NCI-H526 treated with DMSO at 0.1 percent for 48 hours (cell line): ENCODE data around the gene GMPPA.
A peak's percentile ranks its signal among the peaks of the same experiment; 100 is the strongest.

Source experiments
- DNase-seq: peaks from one replicate; lab custom pipeline; 2025; lab: John Stamatoyannopoulos, UW

Gene GMPPA

GRCh38 chr2:219506153-219506801, 7.6 kb downstream of the GMPPA start:
- DNase-seq, result no peak

- no peak for DNase-seq
Measured at GRCh38 chr2:219506802-219507526, 8.3 kb downstream of the GMPPA start.

DNA sequence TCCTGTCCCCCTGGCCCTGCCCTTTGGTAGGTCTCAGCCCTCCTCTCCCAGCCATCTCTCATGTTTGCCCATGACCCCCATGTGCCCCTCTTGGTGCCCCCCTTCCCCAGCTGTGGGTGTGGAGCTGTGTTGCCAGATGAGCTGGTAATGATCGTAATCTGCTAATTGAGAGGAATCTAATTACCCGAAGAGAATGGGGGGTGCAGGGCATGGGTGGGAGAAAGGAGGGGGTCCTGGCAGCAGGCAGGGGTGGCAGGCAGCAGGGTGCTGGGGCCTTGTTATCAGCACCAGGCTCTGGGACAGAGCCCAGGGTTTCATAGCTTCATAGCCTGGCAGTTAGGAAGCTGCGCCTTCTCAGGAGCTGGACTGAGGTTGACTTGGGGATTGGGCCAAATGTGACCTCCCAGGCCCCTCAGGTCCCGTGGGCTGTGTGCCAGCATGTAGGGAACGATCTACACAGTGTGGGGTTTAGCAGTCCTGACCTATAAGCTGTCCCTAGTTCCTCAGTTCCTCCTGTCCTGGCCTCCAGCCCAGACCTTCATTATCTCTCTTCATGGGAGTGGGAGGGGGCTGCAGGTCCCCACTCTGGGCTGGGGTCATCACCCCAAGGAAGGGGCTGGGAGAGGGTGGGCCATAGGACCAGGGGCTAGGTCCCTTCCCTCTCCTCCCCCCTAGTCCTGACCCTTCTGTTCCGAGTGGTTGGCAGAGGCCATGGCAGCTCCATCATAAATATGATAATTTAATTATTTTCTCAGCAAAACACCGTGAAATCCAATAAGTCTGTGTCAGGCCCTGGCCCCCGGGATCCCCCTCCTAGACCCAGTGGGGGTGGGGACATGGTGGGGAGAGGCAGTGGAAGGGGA, 9.1 kb downstream of the GMPPA start:
- no peak for DNase-seq

GRCh38 chr2:219508444-219508734, 9.7 kb downstream of the GMPPA start:
- no peak for DNase-seq

GRCh38 chr2:219508971-219509779, 10.5 kb downstream of the GMPPA start:
- DNase-seq, result no peak

DNA sequence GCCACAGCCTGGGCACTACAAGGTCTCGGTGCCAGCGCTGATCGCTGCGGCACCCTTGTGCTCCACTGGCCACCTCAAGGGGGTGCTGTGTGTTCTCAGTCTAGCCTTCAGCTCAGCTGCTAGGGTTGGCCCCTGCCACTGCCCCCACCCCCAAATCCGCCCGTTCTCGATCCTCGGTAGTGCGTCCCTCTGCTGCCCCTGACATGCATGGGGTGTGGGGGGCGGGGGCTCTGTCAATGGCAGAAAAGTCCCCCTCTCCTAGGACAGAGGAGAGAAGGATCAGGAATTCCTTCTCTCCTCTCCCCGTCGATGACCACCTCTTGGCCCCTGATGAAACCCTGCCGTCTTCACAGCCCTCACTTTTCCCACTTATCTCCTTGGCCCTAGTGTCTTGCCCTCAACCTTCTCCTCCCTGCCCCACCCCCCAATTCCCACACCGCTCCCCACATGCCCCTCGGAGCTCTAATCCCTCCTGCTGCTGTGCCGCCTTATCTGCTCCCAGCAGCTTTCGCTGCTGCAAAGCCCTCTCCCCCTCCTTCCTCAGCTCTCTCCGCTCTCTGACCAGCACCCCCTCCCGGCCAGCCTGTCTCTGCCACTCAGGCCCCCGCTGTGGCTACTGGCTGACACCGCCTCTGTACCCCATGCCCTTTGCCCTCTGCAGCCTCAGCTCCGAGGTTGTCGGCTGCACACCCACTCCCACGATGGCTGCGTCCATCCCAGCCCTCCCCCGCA, 11.3 kb downstream of the GMPPA start:
- peak; percentile 27 for DNase-seq

DNA sequence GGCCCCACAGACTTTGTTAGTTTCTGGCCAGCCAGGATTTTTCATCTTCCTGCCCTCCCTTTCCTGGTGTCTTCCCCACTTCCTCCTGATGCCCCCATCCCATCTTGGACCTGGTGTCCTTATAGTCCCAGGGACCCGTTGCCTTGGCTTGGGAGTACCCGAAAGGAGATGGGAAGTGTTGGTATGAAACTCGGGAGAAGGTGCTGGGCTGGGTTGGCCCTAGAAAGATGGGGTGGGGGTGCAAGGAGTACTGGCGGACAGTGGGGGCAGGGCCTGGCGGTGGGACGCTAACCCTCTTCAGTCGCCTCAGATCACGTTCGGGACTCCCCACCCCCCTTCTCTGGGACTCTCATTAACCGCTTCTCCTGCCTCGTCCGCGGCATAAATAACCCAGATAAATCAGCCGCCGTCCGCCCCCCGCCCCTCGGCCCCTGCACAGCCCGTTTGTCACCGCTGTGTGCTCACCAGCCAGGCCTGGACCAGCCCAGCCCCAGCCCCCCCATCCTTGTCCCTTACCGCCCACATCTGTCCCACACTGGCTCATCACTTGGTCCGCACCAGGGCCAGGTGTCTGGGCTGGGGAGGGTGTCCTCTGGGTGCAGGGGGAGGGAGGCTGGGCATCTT, 11.9 kb downstream of the GMPPA start:
- no peak for DNase-seq

GRCh38 chr2:219511547-219512325, 13.0 kb downstream of the GMPPA start:
- DNase-seq, result no peak

- no peak for DNase-seq
Measured at GRCh38 chr2:219512524-219513216, 14.0 kb downstream of the GMPPA start.

GRCh38 chr2:219513787-219514186, 15.1 kb downstream of the GMPPA start:
- no peak for DNase-seq

DNA sequence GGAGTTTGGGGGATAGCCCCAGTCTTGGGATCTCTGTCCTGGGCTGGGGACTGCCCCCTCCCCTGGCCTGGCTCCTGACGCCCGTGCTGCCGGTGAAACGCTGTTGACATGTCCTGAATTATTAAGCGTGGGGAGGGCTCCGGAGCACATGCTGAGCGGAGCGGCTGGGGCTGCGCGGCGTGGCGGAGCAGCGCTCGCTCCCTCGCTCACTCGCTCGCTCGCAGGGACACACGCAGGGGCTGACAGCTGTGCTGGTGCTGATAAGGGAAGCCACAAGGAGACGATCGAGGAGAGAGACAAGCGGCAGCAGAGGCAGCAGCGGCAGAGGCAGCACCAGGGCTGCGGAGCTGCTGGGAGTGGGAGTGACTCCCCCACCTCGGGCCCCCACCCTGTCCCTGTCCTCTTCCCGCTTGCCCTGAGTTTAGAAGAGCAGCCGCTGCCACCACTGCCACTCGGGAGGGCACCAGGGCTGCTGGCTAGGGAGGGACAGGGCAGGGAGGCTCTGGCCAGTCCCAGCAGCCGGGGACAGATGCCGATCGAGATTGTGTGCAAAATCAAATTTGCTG, 15.6 kb downstream of the GMPPA start, which contains the start of gene ASIC4:
Gene ASIC4 (plus strand): TSS at position 287 of the 566 bp plus-strand sequence. CDS start 243 bp downstream, at position 530.
- no peak for DNase-seq

DNA sequence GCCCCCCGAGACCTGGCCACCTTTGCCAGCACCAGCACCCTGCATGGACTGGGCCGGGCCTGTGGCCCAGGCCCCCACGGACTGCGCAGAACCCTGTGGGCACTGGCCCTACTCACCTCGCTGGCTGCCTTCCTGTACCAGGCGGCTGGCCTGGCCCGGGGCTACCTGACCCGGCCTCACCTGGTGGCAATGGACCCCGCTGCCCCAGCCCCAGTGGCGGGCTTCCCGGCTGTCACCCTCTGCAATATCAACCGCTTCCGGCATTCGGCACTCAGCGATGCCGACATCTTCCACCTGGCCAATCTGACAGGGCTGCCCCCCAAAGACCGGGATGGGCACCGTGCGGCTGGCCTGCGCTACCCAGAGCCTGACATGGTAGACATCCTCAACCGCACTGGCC, 16.1 kb downstream of the GMPPA start:
- DNase-seq, result no peak

DNA sequence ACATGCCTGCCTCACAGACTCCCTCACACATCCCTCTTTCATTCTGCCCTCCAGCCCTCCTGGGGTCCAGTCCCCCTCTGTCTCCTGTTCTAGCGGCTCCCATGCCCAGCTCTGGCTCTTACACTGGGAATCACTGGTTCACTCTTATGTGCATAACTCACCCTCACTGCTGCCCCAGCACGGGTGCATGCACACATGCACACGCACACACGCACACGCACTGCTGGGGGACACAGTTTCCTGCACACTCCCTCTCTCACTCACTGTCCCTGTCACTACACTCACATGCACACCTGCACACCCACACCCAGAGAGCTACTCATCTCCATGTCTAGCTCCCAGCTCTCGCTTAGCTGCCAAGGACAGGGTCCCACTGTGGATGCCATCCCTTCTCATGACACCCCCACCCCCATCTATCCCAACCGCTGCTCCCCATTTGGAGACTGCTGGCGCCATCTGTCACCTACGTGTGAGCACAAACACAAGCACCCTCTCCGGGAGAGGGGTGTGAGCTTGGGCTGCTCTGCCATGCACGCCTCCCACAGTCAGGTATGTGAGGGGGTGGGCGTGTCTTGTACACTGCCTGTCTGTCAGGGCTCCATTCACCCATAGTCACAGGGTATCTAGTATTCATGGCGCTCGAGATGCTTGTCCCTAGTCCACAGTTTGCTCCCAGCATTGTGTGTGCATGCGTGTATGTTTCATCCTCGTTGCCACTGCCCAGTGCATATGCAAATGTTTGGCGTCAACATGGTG, 17.4 kb downstream of the GMPPA start:
- no peak for DNase-seq

- no peak for DNase-seq
Measured at GRCh38 chr2:219516888-219517287, 18.2 kb downstream of the GMPPA start.

- DNase-seq, result no peak
Measured at GRCh38 chr2:219517954-219518778, 19.5 kb downstream of the GMPPA start.

DNA sequence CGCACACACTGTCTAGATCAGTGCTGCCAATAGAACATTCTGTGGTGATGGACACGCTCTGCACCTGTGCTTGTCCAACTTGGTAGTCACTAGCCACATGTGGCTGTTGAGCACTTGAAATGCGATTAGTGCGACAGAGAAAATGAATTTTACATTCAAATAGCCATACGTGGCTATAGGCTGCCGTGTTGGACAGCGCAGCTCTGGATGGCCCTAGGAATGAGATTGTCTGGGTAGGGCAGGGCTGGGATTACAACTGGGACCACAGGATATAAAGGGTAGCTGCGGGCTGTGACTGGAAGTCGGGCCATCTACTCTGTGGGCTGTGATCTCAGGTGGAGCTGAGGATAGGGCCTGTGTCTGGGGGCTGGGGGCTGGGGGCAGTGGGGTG, 20.8 kb downstream of the GMPPA start:
- DNase-seq, result no peak

GRCh38 chr2:219520079-219520478, 21.4 kb downstream of the GMPPA start:
- DNase-seq, result no peak
